GM12878 (cell line): Measurements from ENCODE around the gene SNRNP25. TPM values are rescaled to one million over a fixed set of nuclear protein-coding genes. Genes with fewer than 3 reads are reported as not detected.
A peak's percentile ranks its signal among the peaks of the same experiment; 100 is the strongest.
"Not testable (repeated sequence)": the region's sequence is repeated elsewhere in the genome, so short reads cannot be mapped to it uniquely, and the experiment has no call there.

Source experiments
- ATAC-seq: fragments of 200-7000 bp; cut with Tn5 transposase; 3 replicates; pipeline ENCODE4 v1.9.1; 2020; ENCODE audit warnings: mild to moderate bottlenecking, moderate library complexity
- BruUV-seq: library from RNA; stranded (reverse); fragments of 400-500 nt; replicated peaks from 2 replicates; lab custom pipeline; 2021; lab: Mats Ljungman, UMichigan
- CTCF ChIA-PET: fragments of 300-600 bp; sonication (Branson Sonifier 250); formaldehyde crosslinking; extraction: SDS; loops from one replicate; lab custom pipeline; 2021; ENCODE audit warnings: inconsistent platforms; lab: Yijun Ruan, JAX
- POLR2A ChIA-PET: fragments of 350-600 bp; formaldehyde crosslinking; extraction: SDS; loops from one replicate; lab custom pipeline; 2021; ENCODE audit warnings: inconsistent platforms; lab: Charles Lee
- RAD21 ChIA-PET: fragments of 300-600 bp; sonication (Branson Sonifier 250); formaldehyde crosslinking; loops from one replicate; lab custom pipeline; 2023; ENCODE audit warnings: antibody characterized with exemption; ENCODE audit not compliant: unreplicated experiment; lab: Charles Lee
- SMC1A ChIA-PET: fragments of 300-600 bp; sonication (Branson Sonifier 250); formaldehyde crosslinking; loops from one replicate; lab custom pipeline; 2023; ENCODE audit not compliant: unreplicated experiment, uncharacterized antibody; lab: Charles Lee
- DNase-seq: peaks from one replicate; pipeline ENCODE4 v3.0.0-alpha.2; 2011; ENCODE audit warnings: low read depth, low spot score
- FAIRE-seq: peaks from 3 replicates; lab custom pipeline; 2011; peaks lifted over from hg19 to GRCh38; lab: Jason Lieb, UNC
- H2AFZ ChIP-seq: 2 replicates; pipeline ENCODE4 v1.6.0; 2011; ENCODE audit warnings: low read depth, low read length, control low read depth; ENCODE audit not compliant: control insufficient read depth
- H3K27ac ChIP-seq: 2 replicates; pipeline ENCODE4 v1.5.1; 2011; ENCODE audit warnings: control low read depth; ENCODE audit not compliant: control insufficient read depth, insufficient read depth
- H3K27me3 ChIP-seq, 2 experiments: replicated peaks in 1 of 2; 2 replicates each; pipeline versions ENCODE4 v1.6.0 to v1.6.1; 2011; ENCODE audit warnings: low read length in 1 of 2; ENCODE audit not compliant: control insufficient read depth in 2 of 2, insufficient read depth in 2 of 2
- H3K36me3 ChIP-seq, 2 experiments: 2 replicates each; pipeline ENCODE4 v1.5.1; 2011; ENCODE audit warnings: low read length in 1 of 2; ENCODE audit not compliant: control insufficient read depth in 2 of 2, insufficient read depth in 2 of 2
- H3K4me1 ChIP-seq: 2 replicates; pipeline ENCODE4 v1.6.1; 2011; ENCODE audit warnings: mild to moderate bottlenecking, low read length, moderate library complexity, mixed read lengths; ENCODE audit not compliant: control insufficient read depth, insufficient read depth
- H3K4me2 ChIP-seq: 2 replicates; pipeline ENCODE4 v1.6.0; 2011; ENCODE audit warnings: control low read depth; ENCODE audit not compliant: control insufficient read depth, insufficient read depth
- H3K4me3 ChIP-seq: fragments of 200-600 bp; sonication (generic); 2 replicates; pipeline ENCODE4 v1.5.1; 2016
- H3K79me2 ChIP-seq: 2 replicates; pipeline ENCODE4 v1.6.0; 2011; ENCODE audit warnings: low read length; ENCODE audit not compliant: control insufficient read depth, insufficient read depth
- H3K9ac ChIP-seq: 2 replicates; pipeline ENCODE4 v1.8.0; 2011; ENCODE audit warnings: low read length, control low read depth, mixed read lengths; ENCODE audit not compliant: control insufficient read depth, insufficient read depth
- H3K9me3 ChIP-seq: replicated peaks from 3 replicates; pipeline ENCODE4 v1.5.1; 2011; ENCODE audit warnings: mild to moderate bottlenecking, low read length; ENCODE audit not compliant: control insufficient read depth, insufficient read depth
- H4K20me1 ChIP-seq: 2 replicates; pipeline ENCODE4 v1.6.0; 2011; ENCODE audit not compliant: control insufficient read depth, insufficient read depth
- CTCF ChIP-seq, 3 experiments: IDR thresholded peaks in 2 of 3; conservative IDR thresholded peaks in 1 of 3; 2 replicates each; pipeline ENCODE4 v1.5.1; 2011; ENCODE audit warnings: low read depth in 3 of 3, low read length in 3 of 3, mild to moderate bottlenecking in 3 of 3, control low read depth in 2 of 3, moderate library complexity in 2 of 3, inconsistent platforms in 1 of 3, mixed read lengths in 1 of 3; ENCODE audit not compliant: control insufficient read depth in 2 of 3, insufficient read depth in 1 of 3; ENCODE audit errors: extremely low read depth in 1 of 3
- NBN ChIP-seq: fragments of 450-650 bp; IDR thresholded peaks from 2 replicates; pipeline ENCODE4 v1.6.1; 2016
- RAD21 ChIP-seq: IDR thresholded peaks from 2 replicates; pipeline ENCODE4 v1.6.1; 2011; ENCODE audit warnings: mild to moderate bottlenecking, low read depth, low read length, moderate library complexity; ENCODE audit not compliant: insufficient read depth
- WGBS: methylation state at CpG from one replicate; pipeline ENCODE4 v1.1.6; 2016; ENCODE audit warnings: low lambda C conversion rate; ENCODE audit not compliant: insufficient replicate concordance, insufficient coverage; ENCODE audit errors: missing lambda C conversion rate; 5-methylcytosine and 5-hydroxymethylcytosine counted together
- in situ Hi-C: fragments of 300-500 bp; cut with MboI; formaldehyde crosslinking; loops from 9 replicates; pipeline ENCODE4 v1.14.3; 2018; ENCODE audit warnings: mixed read lengths
- intact Hi-C: fragments of 100-400 bp; cut with micrococcal nuclease; formaldehyde crosslinking; loops from one replicate; pipeline ENCODE4 v1.14.2; 2022; ENCODE audit not compliant: unreplicated experiment
- polyA plus RNA-seq, 11 experiments: library from polyadenylated mRNA; depleted of rRNA in 4 of 11; unstranded in 6 of 11; stranded (reverse) in 5 of 11; fragments of >200 nt; fragmentation: Nextera tagmentation in 4 of 11; fragmentation: Illumina TruSeq in 1 of 11; extraction: Ambion mirVana in 4 of 11; extraction: Trizol in 1 of 11; gene quantifications; 1 replicate in 1 of 11; 2 replicates in 10 of 11; pipeline versions ENCODE4 v1.2.1 to v1.2.3, GENCODE V29; 2011 to 2016; ENCODE audit warnings: inconsistent platforms in 2 of 11, missing spikeins in 2 of 11, low read depth in 1 of 11
- total RNA-seq, 4 experiments: library from RNA; depleted of rRNA in 3 of 4; stranded (reverse); fragments of >200 nt in 3 of 4; fragmentation: Illumina TruSeq in 1 of 4; extraction: Trizol in 1 of 4; gene quantifications; 2 replicates each; pipeline versions ENCODE4 v1.2.1 to v1.2.3, GENCODE V29; 2013 to 2021

The SNRNP25 gene
- total and polyA plus RNA-seq, 10 of the 15 experiments (the other 5 are each of a cell fraction or from before 2014, with no cell fraction given), result 40.9 to 138 (median 67.2) TPM

DNA sequence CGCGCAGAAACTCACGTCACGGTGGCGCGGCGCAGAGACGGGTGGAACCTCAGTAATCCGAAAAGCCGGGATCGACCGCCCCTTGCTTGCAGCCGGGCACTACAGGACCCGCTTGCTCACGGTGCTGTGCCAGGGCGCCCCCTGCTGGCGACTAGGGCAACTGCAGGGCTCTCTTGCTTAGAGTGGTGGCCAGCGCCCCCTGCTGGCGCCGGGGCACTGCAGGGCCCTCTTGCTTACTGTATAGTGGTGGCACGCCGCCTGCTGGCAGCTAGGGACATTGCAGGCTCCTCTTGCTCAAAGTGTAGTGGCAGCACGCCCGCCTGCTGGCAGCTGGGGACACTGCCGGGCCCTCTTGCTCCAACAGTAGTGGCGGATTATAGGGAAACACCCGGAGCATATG, 42.9 kb upstream of the SNRNP25 start:
- 0% methylated on average over 8 of the region's 27 CpGs for WGBS
- TF ChIP-seq NBN (0 out of 2 replicates have a peak, but pooled peaks have one; percentile 26), RAD21 (peak; percentile 25; the same call in 1 of the 2 replicates), CTCF (IDR thresholded peaks at IDR 0.05 in 2 of 3, conservative IDR thresholded peaks at IDR 0.05 in 1 of 3; ENCODE audit: control insufficient read depth in 2 of 3, extremely low read depth in 1 of 3, insufficient read depth in 1 of 3, low read depth in 3 of 3, low read length in 3 of 3) (peak; percentile 21 to 55 (median 40))
- TF ChIP-seq, all 136 proteins: peak for 3; not testable (repeated sequence) for 133
- BruUV-seq, RAD21 ChIA-PET, in situ Hi-C loops, intact Hi-C loops, H3K27ac ChIP-seq, H3K4me2 ChIP-seq, H2AFZ ChIP-seq, H3K79me2 ChIP-seq, SMC1A ChIA-PET, H3K36me3 ChIP-seq, H4K20me1 ChIP-seq, H3K27me3 ChIP-seq, H3K9ac ChIP-seq, POLR2A ChIA-PET, H3K4me3 ChIP-seq, H3K4me1 ChIP-seq, DNase-seq, H3K9me3 ChIP-seq, FAIRE-seq, CTCF ChIA-PET: not testable (repeated sequence)
- peak; percentile 44 for ATAC-seq

GRCh38 chr16:17062-17765, 36.4 kb upstream of the SNRNP25 start:
- WGBS, result 44% methylated on average over 19 of the region's 20 CpGs
- SMC1A ChIA-PET, RAD21 ChIA-PET, POLR2A ChIA-PET, H3K9me3 ChIP-seq, ATAC-seq, intact Hi-C loops, FAIRE-seq, H3K4me3 ChIP-seq, H3K36me3 ChIP-seq, BruUV-seq, H3K27ac ChIP-seq, H3K79me2 ChIP-seq, H3K4me2 ChIP-seq, H4K20me1 ChIP-seq, H3K9ac ChIP-seq, in situ Hi-C loops, H3K4me1 ChIP-seq, CTCF ChIA-PET, H2AFZ ChIP-seq, DNase-seq, H3K27me3 ChIP-seq: not testable (repeated sequence)

- H2AFZ ChIP-seq, H4K20me1 ChIP-seq, in situ Hi-C loops, H3K4me2 ChIP-seq, H3K79me2 ChIP-seq, H3K4me3 ChIP-seq, intact Hi-C loops, H3K36me3 ChIP-seq, SMC1A ChIA-PET, DNase-seq, POLR2A ChIA-PET, H3K9me3 ChIP-seq, H3K4me1 ChIP-seq, FAIRE-seq, CTCF ChIA-PET, BruUV-seq, ATAC-seq, H3K9ac ChIP-seq, RAD21 ChIA-PET, H3K27ac ChIP-seq, H3K27me3 ChIP-seq: not testable (repeated sequence)
- WGBS, result 69% methylated on average over 12 of the region's 12 CpGs
Measured at GRCh38 chr16:20886-21285, 32.7 kb upstream of the SNRNP25 start.
